ENCODE data around the gene KLHL3. TPM values are rescaled to one million over a fixed set of nuclear protein-coding genes. Genes with fewer than 3 reads are reported as not detected.

Gene KLHL3
- total and polyA plus RNA-seq, 4 donors = 0.91 to 8.8 (median 3.7) TPM

DNA sequence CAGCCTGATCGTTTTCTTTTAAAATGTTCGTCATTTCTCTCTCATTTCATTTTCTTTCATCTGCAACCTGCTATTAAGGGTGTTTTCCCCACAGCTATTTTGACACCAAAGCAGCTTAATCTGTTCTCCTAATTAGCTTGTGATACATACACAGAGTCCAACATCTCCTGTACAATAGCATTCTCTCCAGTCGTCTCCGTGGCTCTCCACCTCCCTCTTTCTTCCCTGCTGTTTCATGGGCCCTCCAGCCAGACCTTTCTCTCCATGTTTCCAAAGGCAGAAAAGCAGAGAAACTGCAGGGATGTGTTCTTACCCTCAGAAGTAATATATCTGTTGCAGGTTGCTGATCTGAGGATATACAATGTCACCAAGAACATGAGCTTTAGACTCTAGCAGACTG, 148.0 kb downstream of the KLHL3 start:
- no peak overlapping the region for H3K27ac ChIP-seq (ENCODE audit: low read depth in 1 of 2, low read length in 2 of 2)
- peaks cover 0 to 6% (median under 1%) of the 10 kb centered on the region in 4 donors for H3K9me3 ChIP-seq (ENCODE audit: control insufficient read depth in 4 of 4, low read length in 3 of 4)
- TF ChIP-seq CTCF (IDR thresholded peaks at IDR 0.05; ENCODE audit: low read depth, low read length, missing input control) (no peak), REST (IDR thresholded peaks at IDR 0.05) (no peak), GABPA (IDR thresholded peaks at IDR 0.05 in 1 of 2, conservative IDR thresholded peaks at IDR 0.05 in 1 of 2) (no peak)
- no peaks in the 10 kb centered on the region for H3K4me1 ChIP-seq (ENCODE audit: control insufficient read depth in 4 of 4, insufficient read depth in 4 of 4, low read length in 3 of 4)
- WGBS = 77% methylated on average over 4 of the region's 4 CpGs
- H3K4me3 ChIP-seq (ENCODE audit: low read depth in 1 of 3, low read length in 3 of 3) = no peak overlapping the region
- no peaks in the 10 kb centered on the region for H3K36me3 ChIP-seq (ENCODE audit: control insufficient read depth in 4 of 4, insufficient read depth in 3 of 4, low read depth in 1 of 4, low read length in 3 of 4)
- DNase-seq (ENCODE audit: low spot score) = no peak
- no peak overlapping the region for H3K9ac ChIP-seq (ENCODE audit: low read depth in 1 of 2, low read length in 2 of 2)
- peaks cover 0 to 2% (median 0%) of the 10 kb centered on the region in 4 donors for H3K27me3 ChIP-seq (ENCODE audit: control insufficient read depth in 4 of 4, insufficient read depth in 4 of 4, low read length in 3 of 4)

DNA sequence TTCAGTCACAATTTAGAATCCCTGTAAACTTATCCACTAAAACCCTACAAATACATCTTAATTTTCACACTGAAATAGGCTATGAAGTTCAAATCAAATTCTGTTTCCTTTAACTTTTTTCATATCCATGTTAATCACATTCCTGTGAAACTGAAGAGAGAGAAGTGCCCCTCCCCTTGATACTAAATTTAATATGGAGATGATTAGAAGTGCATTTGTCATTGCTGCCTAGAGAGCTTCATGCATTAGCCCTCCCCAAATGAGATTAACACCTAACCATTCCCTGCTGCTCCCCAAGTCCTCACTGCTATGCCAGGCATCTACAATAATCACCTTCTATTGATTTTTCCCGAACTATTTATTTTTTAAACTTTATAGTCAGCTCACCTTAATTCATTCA, 151.6 kb downstream of the KLHL3 start:
- H3K9ac ChIP-seq (ENCODE audit: low read depth in 1 of 2, low read length in 2 of 2) = no peak overlapping the region
- no peaks in the 10 kb centered on the region for H3K4me1 ChIP-seq (ENCODE audit: control insufficient read depth in 4 of 4, insufficient read depth in 4 of 4, low read length in 3 of 4)
- no peak overlapping the region for H3K4me3 ChIP-seq (ENCODE audit: low read depth in 1 of 3, low read length in 3 of 3)
- WGBS = 64% methylated on average over 1 of the region's 1 CpG
- H3K36me3 ChIP-seq (ENCODE audit: control insufficient read depth in 4 of 4, insufficient read depth in 3 of 4, low read depth in 1 of 4, low read length in 3 of 4) = no peaks in the 10 kb centered on the region
- DNase-seq (ENCODE audit: low spot score) = no peak
- H3K9me3 ChIP-seq (ENCODE audit: control insufficient read depth in 4 of 4, low read length in 3 of 4) = peaks cover 0 to 6% (median under 1%) of the 10 kb centered on the region in 4 donors
- no peak overlapping the region for H3K27ac ChIP-seq (ENCODE audit: low read depth in 1 of 2, low read length in 2 of 2)
- TF ChIP-seq RXRA (IDR thresholded peaks at IDR 0.05) = no peak
- TF ChIP-seq FOXA1 (IDR thresholded peaks at IDR 0.05) = no peak
- TF ChIP-seq ATF3 (IDR thresholded peaks at IDR 0.05) = no peak
- no peak for TF ChIP-seq HNF4G (IDR thresholded peaks at IDR 0.05)
- no peak for TF ChIP-seq REST (IDR thresholded peaks at IDR 0.05)
- TF ChIP-seq SP1 (IDR thresholded peaks at IDR 0.05) = no peak
- TF ChIP-seq, protein P1, sequence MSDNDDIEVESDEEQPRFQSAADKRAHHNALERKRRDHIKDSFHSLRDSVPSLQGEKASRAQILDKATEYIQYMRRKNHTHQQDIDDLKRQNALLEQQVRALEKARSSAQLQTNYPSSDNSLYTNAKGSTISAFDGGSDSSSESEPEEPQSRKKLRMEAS (IDR thresholded peaks at IDR 0.05) = no peak
- TF ChIP-seq HNF4A (conservative IDR thresholded peaks at IDR 0.05) = no peak
- no peak for TF ChIP-seq NR2F2 (IDR thresholded peaks at IDR 0.05)
- TF ChIP-seq YY1 (IDR thresholded peaks at IDR 0.05) = no peak
- no peak for TF ChIP-seq TAF1 (conservative IDR thresholded peaks at IDR 0.05)
- TF ChIP-seq EGR1 (IDR thresholded peaks at IDR 0.05; ENCODE audit: low read depth in 2 of 2) = no peak
- TF ChIP-seq FOXA2 (IDR thresholded peaks at IDR 0.05) = no peak
- no peak for TF ChIP-seq RAD21 (IDR thresholded peaks at IDR 0.05)
- no peak for TF ChIP-seq JUND (IDR thresholded peaks at IDR 0.05)
- no peak for TF ChIP-seq GABPA (IDR thresholded peaks at IDR 0.05 in 1 of 2, conservative IDR thresholded peaks at IDR 0.05 in 1 of 2)
- TF ChIP-seq CTCF (IDR thresholded peaks at IDR 0.05; ENCODE audit: low read depth, low read length, missing input control) = no peak
- TF ChIP-seq, protein P2, sequence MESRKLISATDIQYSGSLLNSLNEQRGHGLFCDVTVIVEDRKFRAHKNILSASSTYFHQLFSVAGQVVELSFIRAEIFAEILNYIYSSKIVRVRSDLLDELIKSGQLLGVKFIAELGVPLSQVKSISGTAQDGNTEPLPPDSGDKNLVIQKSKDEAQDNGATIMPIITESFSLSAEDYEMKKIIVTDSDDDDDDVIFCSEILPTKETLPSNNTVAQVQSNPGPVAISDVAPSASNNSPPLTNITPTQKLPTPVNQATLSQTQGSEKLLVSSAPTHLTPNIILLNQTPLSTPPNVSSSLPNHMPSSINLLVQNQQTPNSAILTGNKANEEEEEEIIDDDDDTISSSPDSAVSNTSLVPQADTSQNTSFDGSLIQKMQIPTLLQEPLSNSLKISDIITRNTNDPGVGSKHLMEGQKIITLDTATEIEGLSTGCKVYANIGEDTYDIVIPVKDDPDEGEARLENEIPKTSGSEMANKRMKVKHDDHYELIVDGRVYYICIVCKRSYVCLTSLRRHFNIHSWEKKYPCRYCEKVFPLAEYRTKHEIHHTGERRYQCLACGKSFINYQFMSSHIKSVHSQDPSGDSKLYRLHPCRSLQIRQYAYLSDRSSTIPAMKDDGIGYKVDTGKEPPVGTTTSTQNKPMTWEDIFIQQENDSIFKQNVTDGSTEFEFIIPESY (IDR thresholded peaks at IDR 0.05) = no peak
- H3K27me3 ChIP-seq (ENCODE audit: control insufficient read depth in 4 of 4, insufficient read depth in 4 of 4, low read length in 3 of 4) = peaks cover 0 to 2% (median 0%) of the 10 kb centered on the region in 4 donors

Data from liver (tissue), 9 donors.